Superior temporal gyrus (tissue), 1 donor: ENCODE results near the gene ZFP57.
A peak's percentile ranks its signal among the peaks of the same experiment; 100 is the strongest.

Experiments used
- DNase-seq: peaks from one replicate; pipeline ENCODE4 v3.0.0-alpha.2; 2016; ENCODE audit errors: extremely low spot score

Gene ZFP57

DNA sequence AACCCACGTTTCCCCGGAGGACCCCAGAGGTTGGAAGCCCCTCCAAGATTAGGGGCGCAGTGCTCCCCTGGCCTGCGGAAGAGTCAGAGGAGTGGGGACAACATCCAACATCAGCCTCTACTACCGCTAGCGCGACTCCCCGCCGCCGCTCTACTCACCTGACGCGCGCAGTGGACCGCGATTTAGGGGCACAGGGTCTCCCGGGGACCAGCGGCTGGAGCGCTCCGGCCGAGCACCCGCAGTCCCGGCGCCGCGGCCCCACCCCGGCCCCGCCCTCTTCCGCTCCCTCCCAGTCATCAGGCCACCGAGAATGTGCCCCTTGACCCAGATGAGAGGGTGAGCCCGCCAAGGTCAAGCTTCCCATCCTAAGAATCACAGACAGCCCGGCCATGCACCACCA, at the start of gene ZFP57:
ZFP57 (minus strand) TSS at position 249 of the 400 bp plus-strand sequence. CDS start 4,149 bp downstream, outside the sequence.
- no peak for DNase-seq

DNA sequence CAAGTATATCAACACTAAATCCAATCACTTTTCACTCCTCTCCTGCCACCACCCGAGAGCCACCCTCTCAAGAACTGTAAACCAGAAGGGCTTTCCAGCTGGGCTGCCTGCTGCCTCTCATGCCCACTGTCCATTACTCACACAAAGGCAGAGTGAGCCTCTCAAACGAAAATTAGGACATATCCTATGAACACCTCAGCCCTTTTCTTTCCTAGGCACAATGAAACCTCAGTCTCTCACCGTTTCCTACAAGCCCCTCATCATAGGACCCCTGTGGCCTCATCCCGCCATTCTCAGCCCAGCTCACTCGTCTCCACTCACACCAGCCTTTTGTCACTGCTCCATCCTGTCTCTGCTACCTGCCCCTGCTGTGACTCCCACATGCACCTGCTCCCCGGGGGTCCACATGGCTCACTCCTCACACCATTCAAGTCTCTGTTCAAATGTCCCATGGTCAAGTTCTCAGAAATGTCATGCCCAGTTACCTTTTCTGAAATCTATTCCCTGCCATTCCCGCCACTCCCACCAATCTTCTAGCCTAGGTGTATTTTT, 49.7 kb upstream of the ZFP57 start:
- no peak for DNase-seq

GRCh38 chr6:29729774-29730328, 48.9 kb upstream of the ZFP57 start:
- DNase-seq, result no peak

DNA sequence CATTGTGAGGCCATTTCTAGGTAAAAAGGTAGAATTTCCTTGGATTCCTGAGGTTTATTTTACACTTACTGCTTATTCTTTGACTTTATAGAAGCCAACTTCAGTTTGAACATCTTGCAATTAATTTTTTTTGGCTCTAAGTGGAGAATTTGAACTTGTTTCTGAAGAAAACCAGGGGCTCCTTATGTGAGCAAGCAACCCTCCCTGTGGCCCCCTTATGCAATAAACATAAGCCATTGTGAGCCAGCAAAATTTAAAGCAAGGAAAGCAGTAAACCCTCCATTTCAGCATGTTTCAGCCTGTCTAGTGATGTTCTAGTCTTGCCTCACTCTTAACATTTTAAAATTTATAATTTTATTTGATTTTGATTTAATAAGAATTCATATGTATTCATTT, 47.9 kb upstream of the ZFP57 start:
- no peak for DNase-seq

DNA sequence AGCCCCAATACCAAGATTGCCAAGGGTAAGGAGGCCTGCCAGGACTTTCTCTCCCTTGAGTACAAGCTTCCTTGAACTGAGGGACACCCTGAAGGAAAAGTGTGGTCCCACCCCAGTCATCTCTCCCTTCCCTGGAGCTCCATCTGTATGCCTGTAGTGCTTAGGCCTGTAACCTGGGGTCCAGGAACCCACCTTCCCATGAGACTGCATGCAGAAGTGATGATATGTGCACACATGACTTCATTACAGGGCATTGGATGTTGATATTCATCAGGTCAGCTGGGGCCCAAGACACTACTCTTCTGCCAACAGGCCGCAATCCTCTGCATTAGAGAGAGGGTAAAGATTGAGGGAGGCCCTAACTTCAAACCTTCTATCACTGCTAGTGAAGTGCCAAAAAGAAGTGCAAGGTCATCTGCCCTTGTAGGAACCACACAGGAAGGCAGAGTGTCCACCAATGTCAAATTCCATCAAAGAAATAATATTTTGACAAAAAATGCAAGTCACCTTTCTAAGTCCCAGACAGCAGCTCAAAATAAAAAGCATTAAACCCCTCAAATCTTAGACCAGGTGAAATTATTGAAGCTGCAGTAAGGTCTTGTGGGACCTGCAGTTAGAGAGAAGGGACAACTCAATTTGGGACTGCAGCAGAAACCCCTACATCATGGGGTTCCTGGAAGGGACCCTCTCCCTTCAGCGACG, 47.4 kb upstream of the ZFP57 start:
- no peak for DNase-seq

- DNase-seq, result no peak
Observed at GRCh38 chr6:29727637-29728036, 46.7 kb upstream of the ZFP57 start.

DNA sequence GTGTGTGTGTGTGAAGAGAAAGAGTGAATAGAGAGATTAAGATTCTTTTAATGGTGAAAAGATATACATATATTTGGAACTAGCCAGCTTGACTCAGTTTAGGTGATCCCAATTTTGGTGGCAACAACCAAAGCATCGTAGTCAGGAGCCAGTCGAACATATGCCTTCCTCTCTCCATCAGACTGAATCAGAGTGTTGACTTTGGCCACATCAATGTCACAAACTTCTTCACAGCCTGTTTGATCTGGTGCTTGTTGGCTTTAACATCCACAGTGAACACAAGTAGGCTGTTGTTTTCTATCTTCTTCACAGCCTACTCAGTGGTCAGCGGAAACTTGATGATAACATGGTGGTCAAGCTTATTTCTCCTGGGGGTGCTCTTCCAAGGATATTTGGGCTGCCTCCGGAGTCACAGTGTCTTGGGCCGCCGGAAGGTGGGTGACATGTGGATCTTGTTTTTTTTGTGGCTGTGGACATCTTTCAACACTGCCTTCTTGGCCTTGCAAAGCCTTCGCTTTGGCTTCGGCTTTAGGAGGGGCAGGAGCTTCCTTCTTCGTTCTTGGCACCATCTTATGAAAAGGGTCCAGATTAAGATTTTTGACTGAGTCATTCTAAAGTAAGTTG, 45.7 kb upstream of the ZFP57 start:
- DNase-seq, result no peak

GRCh38 chr6:29726001-29726400, 45.0 kb upstream of the ZFP57 start:
- no peak for DNase-seq

GRCh38 chr6:29724937-29725869, 44.3 kb upstream of the ZFP57 start:
- DNase-seq, result no peak

DNA sequence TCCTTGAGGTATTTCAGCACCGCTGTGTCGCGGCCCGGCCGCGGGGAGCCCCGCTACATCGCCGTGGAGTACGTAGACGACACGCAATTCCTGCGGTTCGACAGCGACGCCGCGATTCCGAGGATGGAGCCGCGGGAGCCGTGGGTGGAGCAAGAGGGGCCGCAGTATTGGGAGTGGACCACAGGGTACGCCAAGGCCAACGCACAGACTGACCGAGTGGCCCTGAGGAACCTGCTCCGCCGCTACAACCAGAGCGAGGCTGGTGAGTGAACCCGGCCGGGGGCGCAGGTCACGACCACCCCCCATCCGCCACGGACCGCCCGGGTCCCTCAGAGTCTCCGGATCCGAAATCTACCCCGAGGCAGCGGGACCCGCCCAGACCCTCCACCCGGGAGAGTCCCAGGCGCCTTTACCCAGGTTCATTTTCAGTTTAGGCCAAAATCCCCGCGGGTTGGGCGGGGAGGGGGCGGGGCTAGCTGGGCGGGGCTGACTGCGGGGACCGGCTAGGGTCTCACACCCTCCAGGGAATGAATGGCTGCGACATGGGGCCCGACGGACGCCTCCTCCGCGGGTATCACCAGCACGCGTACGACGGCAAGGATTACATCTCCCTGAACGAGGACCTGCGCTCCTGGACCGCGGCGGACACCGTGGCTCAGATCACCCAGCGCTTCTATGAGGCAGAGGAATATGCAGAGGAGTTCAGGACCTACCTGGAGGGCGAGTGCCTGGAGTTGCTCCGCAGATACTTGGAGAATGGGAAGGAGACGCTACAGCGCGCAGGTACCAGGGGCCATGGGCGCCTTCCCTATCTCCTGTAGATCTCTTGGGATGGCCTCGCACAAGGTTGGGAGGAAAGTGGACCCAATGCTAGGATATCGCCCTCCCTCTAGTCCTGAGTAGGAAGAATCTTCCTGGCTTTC, 43.0 kb upstream of the ZFP57 start:
- no peak for DNase-seq

DNA sequence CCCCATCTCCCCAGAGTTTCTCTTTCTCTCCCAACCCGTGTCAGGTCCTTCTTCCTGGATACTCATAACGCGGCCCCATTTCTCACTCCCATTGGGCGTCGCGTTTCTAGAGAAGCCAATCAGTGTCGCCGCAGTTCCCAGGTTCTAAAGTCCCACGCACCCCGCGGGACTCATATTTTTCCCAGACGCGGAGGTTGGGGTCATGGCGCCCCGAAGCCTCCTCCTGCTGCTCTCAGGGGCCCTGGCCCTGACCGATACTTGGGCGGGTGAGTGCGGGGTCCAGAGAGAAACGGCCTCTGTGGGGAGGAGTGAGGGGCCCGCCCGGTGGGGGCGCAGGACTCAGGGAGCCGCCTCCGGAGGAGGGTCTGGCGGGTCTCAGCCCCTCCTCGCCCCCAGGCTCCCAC, 42.3 kb upstream of the ZFP57 start, which contains the start of gene HLA-F:
HLA-F (plus strand) TSS at position 173 of the 404 bp plus-strand sequence; CDS start at position 203, 30 bp downstream.
- DNase-seq, result peak; percentile 89

DNA sequence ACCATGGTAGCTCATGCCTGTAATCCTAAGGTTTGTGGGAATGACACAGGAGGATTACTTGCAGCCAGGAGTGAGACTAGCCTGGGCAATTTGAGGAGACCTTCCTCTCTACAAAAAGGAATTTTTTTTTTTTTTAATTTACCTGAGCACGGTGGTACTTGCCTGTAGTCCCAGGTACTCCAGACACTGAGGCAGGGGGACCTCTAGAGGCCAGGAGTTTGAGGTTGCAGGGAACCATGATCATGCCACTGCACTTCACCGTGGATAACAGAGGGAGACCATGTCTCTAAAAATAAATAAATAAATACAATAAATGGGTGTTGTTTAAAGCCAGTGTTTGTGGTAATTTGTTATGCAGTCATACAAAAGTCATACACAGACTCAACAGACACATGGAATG, 39.9 kb upstream of the ZFP57 start:
- no peak for DNase-seq

- DNase-seq, result no peak
Observed at GRCh38 chr6:29710281-29710941, 29.5 kb upstream of the ZFP57 start.

DNA sequence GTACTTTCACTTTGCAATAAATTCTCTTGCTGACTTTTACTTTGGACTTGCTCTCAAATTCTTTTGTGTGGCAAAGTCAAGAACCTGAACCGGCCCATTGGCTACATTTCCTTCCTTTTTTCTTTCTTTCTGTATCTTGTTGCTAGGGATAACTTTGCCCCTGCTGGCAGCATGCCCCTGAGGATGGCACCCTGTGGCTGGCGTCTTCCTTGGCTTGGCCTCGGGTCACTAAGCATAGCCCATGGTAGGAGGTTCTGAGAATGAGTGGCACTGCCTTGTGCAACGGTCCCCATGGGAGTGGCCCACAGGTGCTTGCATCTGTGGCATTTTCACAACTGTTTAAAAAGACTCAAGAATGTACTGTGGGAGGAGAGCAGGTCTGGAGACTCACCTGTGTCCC, 28.2 kb upstream of the ZFP57 start:
- no peak for DNase-seq

- DNase-seq, result no peak
Observed at GRCh38 chr6:29708432-29709179, 27.7 kb upstream of the ZFP57 start.

- peak; percentile 83 for DNase-seq
Observed at GRCh38 chr6:29705389-29706231, 24.7 kb upstream of the ZFP57 start.

- DNase-seq, result peak; percentile 31
Observed at GRCh38 chr6:29702519-29703103, 21.7 kb upstream of the ZFP57 start.
